HCT116 (cell line): ENCODE data around the gene RBBP8NL. TPM values are rescaled to one million over a fixed set of nuclear protein-coding genes. Genes with fewer than 3 reads are reported as not detected.

Experiments
- ATAC-seq: fragments of 200-7000 bp; cut with Tn5 transposase; 2 replicates; pipeline ENCODE4 v1.9.1; 2020; ENCODE audit warnings: mild to moderate bottlenecking, moderate library complexity
- BruUV-seq: library from RNA; stranded (reverse); fragments of 400-500 nt; replicated peaks from 2 replicates; lab custom pipeline; 2021; lab: Mats Ljungman, UMichigan
- CTCF ChIA-PET: fragments of 300-600 bp; sonication (Branson Sonifier 250); formaldehyde crosslinking; loops from one replicate; lab custom pipeline; 2021; ENCODE audit warnings: antibody characterized with exemption; lab: Charles Lee
- POLR2A ChIA-PET: fragments of 300-600, 350-600 bp; sonication (Branson Sonifier 250); formaldehyde crosslinking; loops from one replicate; lab custom pipeline; 2021; ENCODE audit warnings: antibody characterized with exemption; lab: Charles Lee
- RAD21 ChIA-PET, 2 experiments: fragments of 300-600 bp; sonication (Branson Sonifier 250); formaldehyde crosslinking; loops; one replicate each; lab custom pipeline; 2023; ENCODE audit warnings: low total read pairs in 2 of 2; ENCODE audit not compliant: uncharacterized antibody in 2 of 2, unreplicated experiment in 2 of 2, low non-redundant PET in 1 of 2; lab: Charles Lee
- DNase-seq: peaks from one replicate; pipeline ENCODE4 v3.0.0-alpha.2; 2010; ENCODE audit warnings: low read depth, low spot score
- H2AFZ ChIP-seq: fragments of 200-600 bp; shearing (Covaris generic), sonication (generic); 2 replicates; pipeline ENCODE4 v1.6.1; 2017; ENCODE audit warnings: low read depth, mixed run types, mixed read lengths, antibody characterized with exemption, low read length; ENCODE audit not compliant: poor library complexity, severe bottlenecking
- H3K27ac ChIP-seq: 2 replicates; pipeline ENCODE4 v1.5.1; 2012; ENCODE audit warnings: low read depth, low read length
- H3K27me3 ChIP-seq: fragments of 200-600 bp; sonication (generic); 2 replicates; pipeline ENCODE4 v1.6.1; 2016; ENCODE audit warnings: mixed run types, low read length, mixed read lengths; ENCODE audit not compliant: insufficient read depth
- H3K36me3 ChIP-seq, 2 experiments: fragments of 200-500 bp in 1 of 2; fragments of 200-600 bp in 1 of 2; sonication (Bioruptor generic) in 1 of 2; sonication (generic) in 1 of 2; 2 replicates each; pipeline versions ENCODE4 v1.5.1 to v1.6.1; 2014 to 2016; ENCODE audit warnings: low read length in 2 of 2, inconsistent platforms in 1 of 2, mixed read lengths in 1 of 2, mixed run types in 1 of 2; ENCODE audit not compliant: insufficient read depth in 2 of 2, control insufficient read depth in 1 of 2
- H3K4me1 ChIP-seq, 2 experiments: fragments of 200-600 bp in 1 of 2; sonication (generic) in 1 of 2; 2 replicates each; pipeline versions ENCODE4 v1.5.1 to v1.6.1; 2012 to 2017; ENCODE audit warnings: low read length in 2 of 2, inconsistent platforms in 1 of 2, mild to moderate bottlenecking in 1 of 2, mixed read lengths in 1 of 2, mixed run types in 1 of 2, moderate library complexity in 1 of 2; ENCODE audit not compliant: insufficient read depth in 2 of 2, control insufficient read depth in 1 of 2
- H3K4me2 ChIP-seq: fragments of 200-600 bp; sonication (generic); 2 replicates; pipeline ENCODE4 v1.6.1; 2017; ENCODE audit warnings: mixed run types, low read length, mixed read lengths
- H3K4me3 ChIP-seq, 2 experiments: fragments of 200-600 bp in 1 of 2; sonication (generic) in 1 of 2; replicated peaks in 1 of 2; 2 replicates each; pipeline ENCODE4 v1.5.1; 2011 to 2016; ENCODE audit warnings: low read length in 2 of 2, control low read depth in 1 of 2, low read depth in 1 of 2, mild to moderate bottlenecking in 1 of 2, mixed read lengths in 1 of 2, mixed run types in 1 of 2
- H3K79me2 ChIP-seq: fragments of 200-600 bp; sonication (generic); 2 replicates; pipeline ENCODE4 v1.6.1; 2017; ENCODE audit warnings: mild to moderate bottlenecking, mixed run types, low read length, moderate library complexity, mixed read lengths; ENCODE audit not compliant: insufficient read depth
- H3K9ac ChIP-seq: fragments of 200-600 bp; sonication (generic); 2 replicates; pipeline ENCODE4 v1.6.1; 2016; ENCODE audit warnings: low read length, mixed read lengths
- H3K9me2 ChIP-seq: fragments of 200-600 bp; sonication (generic), shearing (Covaris generic); 2 replicates; pipeline ENCODE4 v1.6.1; 2017; ENCODE audit warnings: mixed run types, mild to moderate bottlenecking, moderate library complexity; ENCODE audit not compliant: insufficient read depth
- H3K9me3 ChIP-seq, 2 experiments: fragments of 200-500 bp in 1 of 2; fragments of 200-600 bp in 1 of 2; sonication (Bioruptor generic) in 1 of 2; sonication (generic) in 1 of 2; 2 replicates each; pipeline ENCODE4 v1.6.1; 2014 to 2017; ENCODE audit warnings: low read length in 2 of 2, mixed read lengths in 2 of 2, inconsistent platforms in 1 of 2, low read depth in 1 of 2, mild to moderate bottlenecking in 1 of 2, mixed run types in 1 of 2, moderate library complexity in 1 of 2; ENCODE audit not compliant: control insufficient read depth in 1 of 2, insufficient read depth in 1 of 2
- H4K20me1 ChIP-seq: fragments of 200-600 bp; sonication (generic), shearing (Covaris generic); 2 replicates; pipeline ENCODE4 v1.6.1; 2017; ENCODE audit warnings: mixed run types, mild to moderate bottlenecking, moderate library complexity; ENCODE audit not compliant: insufficient read depth
- ATF3 ChIP-seq: IDR thresholded peaks from 2 replicates; pipeline ENCODE4 v1.6.1; 2012
- EZH2phosphoT487 ChIP-seq: fragments of 200-600 bp; IDR thresholded peaks from 2 replicates; pipeline ENCODE4 v1.6.1; 2018; ENCODE audit warnings: antibody characterized with exemption, borderline replicate concordance
- intact Hi-C: fragments of 100-400 bp; cut with micrococcal nuclease; formaldehyde crosslinking; loops from 2 replicates; pipeline ENCODE4 v1.10.0; 2022
- total RNA-seq: library from RNA; stranded (reverse); gene quantifications from one replicate; pipeline ENCODE4 v1.2.1, GENCODE V29; 2021; ENCODE audit not compliant: unreplicated experiment

The RBBP8NL gene
- total RNA-seq, 1 experiment from 2014 or later, result 0.59 TPM

GRCh38 chr20:62464990-62465389, 37.7 kb upstream of the RBBP8NL start:
- intact Hi-C loops, result no loop called here
- Histone ChIP-seq H4K20me1 (no peaks in the 10 kb centered on the region), H3K79me2 (no peaks in the 10 kb centered on the region), H3K9me3 (no peaks in the 10 kb centered on the region), H3K9ac (no peak overlapping the region), H3K4me1 (no peaks in the 10 kb centered on the region), H3K36me3 (no peaks in the 10 kb centered on the region), H3K4me3 (no peak overlapping the region), H3K27ac (no peak overlapping the region), H2AFZ (no peak overlapping the region), H3K4me2 (no peak overlapping the region), H3K27me3 (no peaks in the 10 kb centered on the region), H3K9me2 (no peaks in the 10 kb centered on the region)
- ChIA-PET CTCF (no interaction called here), POLR2A (no interaction called here), RAD21 (no interaction called here)
- BruUV-seq, result no TSS peak
- TF ChIP-seq EZH2phosphoT487, result no peak
- no peak for TF ChIP-seq ATF3
- ATAC-seq (no peak), DNase-seq (no peak)

- H3K9me3 ChIP-seq, result no peaks in the 10 kb centered on the region
- no peaks in the 10 kb centered on the region for H3K27me3 ChIP-seq
- no peak overlapping the region for H3K4me2 ChIP-seq
- intact Hi-C loops, result no loop called here
- H3K36me3 ChIP-seq, result no peaks in the 10 kb centered on the region
- no peak overlapping the region for H3K9ac ChIP-seq
- H3K9me2 ChIP-seq, result no peaks in the 10 kb centered on the region
- DNase-seq (no peak), ATAC-seq (no peak)
- no TSS peak for BruUV-seq
- no peak overlapping the region for H3K4me3 ChIP-seq
- no peak overlapping the region for H3K27ac ChIP-seq
- no peaks in the 10 kb centered on the region for H3K4me1 ChIP-seq
- RAD21 ChIA-PET, result no interaction called here
- CTCF ChIA-PET, result no interaction called here
- POLR2A ChIA-PET, result no interaction called here
- H2AFZ ChIP-seq, result no peak overlapping the region
- no peaks in the 10 kb centered on the region for H4K20me1 ChIP-seq
- no peak for TF ChIP-seq EZH2phosphoT487
- no peaks in the 10 kb centered on the region for H3K79me2 ChIP-seq
Observed at GRCh38 chr20:62464425-62464770, 37.1 kb upstream of the RBBP8NL start.
